ENCODE data around the gene CAMKV. TPM values are rescaled to one million over a fixed set of nuclear protein-coding genes. Genes with fewer than 3 reads are reported as not detected.

Gene CAMKV
- total and polyA plus RNA-seq, 2 of the 4 experiments (the other 2 are of a cell fraction) = not detected

GRCh38 chr3:49872801-49873281, 3.1 kb upstream of the CAMKV start:
- BruUV-seq (replicated peaks) = no TSS peak
- Histone ChIP-seq H4K8ac (ENCODE audit: low read depth in 2 of 2, low read length in 2 of 2) (no peak overlapping the region), H4K91ac (ENCODE audit: insufficient read depth, low read depth, low read length) (no peak overlapping the region), H3K27me3 (ENCODE audit: control insufficient read depth, insufficient read depth, low read length) (peaks cover 75% of the 10 kb centered on the region), H3K79me1 (ENCODE audit: low read depth in 1 of 2, low read length in 2 of 2) (no peaks in the 10 kb centered on the region), H2BK5ac (ENCODE audit: low read depth, low read length, poor library complexity, severe bottlenecking) (no peak overlapping the region), H3K9me3 (ENCODE audit: control insufficient read depth, insufficient read depth, low read length) (no peaks in the 10 kb centered on the region), H3K56ac (ENCODE audit: extremely low read depth, insufficient read depth, low read length) (no peak overlapping the region), H3K9ac (ENCODE audit: low read depth, low read length) (no peak overlapping the region), H3K4me2 (ENCODE audit: low read depth, low read length) (no peak overlapping the region), H3K27ac (ENCODE audit: insufficient read depth, low read length) (no peak overlapping the region), H3K23ac (ENCODE audit: low read depth, low read length) (no peak overlapping the region), H3K9me1 (ENCODE audit: insufficient read depth, low read length) (no peaks in the 10 kb centered on the region), H3K4ac (ENCODE audit: low read depth, low read length) (no peak overlapping the region), H2BK15ac (ENCODE audit: low read depth, low read length) (no peak overlapping the region), H3K4me1 (ENCODE audit: control insufficient read depth, insufficient read depth, low read length) (no peaks in the 10 kb centered on the region), H3K36me3 (ENCODE audit: control insufficient read depth, insufficient read depth, low read length) (no peaks in the 10 kb centered on the region), H3K14ac (replicated peaks; ENCODE audit: low read depth, low read length) (no peak overlapping the region), H2BK20ac (ENCODE audit: low read depth, low read length) (no peak overlapping the region), H2BK120ac (ENCODE audit: low read depth, low read length) (no peak overlapping the region), H2AK5ac (ENCODE audit: low read depth, low read length) (no peak overlapping the region), H4K5ac (ENCODE audit: low read depth, low read length) (no peak overlapping the region), H2AK9ac (replicated peaks; ENCODE audit: low read depth, low read length, poor library complexity) (no peak overlapping the region), H4K20me1 (ENCODE audit: insufficient read depth, low read length) (no peaks in the 10 kb centered on the region), H3K4me3 (ENCODE audit: insufficient read depth, low read depth, low read length) (no peak overlapping the region), H3K18ac (ENCODE audit: low read depth, low read length) (no peak overlapping the region), H2AFZ (replicated peaks; ENCODE audit: low read length, poor library complexity) (no peak overlapping the region)
- ChIA-PET CTCF (no interaction called here), POLR2A (ENCODE audit: unreplicated experiment) (no interaction called here)
- TF ChIP-seq MXI1 (IDR thresholded peaks at IDR 0.05; ENCODE audit: borderline replicate concordance, low read depth, low read length) (no peak), USF2 (IDR thresholded peaks at IDR 0.05; ENCODE audit: low read depth, low read length) (no peak), MAZ (IDR thresholded peaks at IDR 0.05; ENCODE audit: borderline replicate concordance, low read depth, low read length) (no peak), CTCF (conservative IDR thresholded peaks at IDR 0.05; ENCODE audit: low read depth, low read length) (no peak), RAD21 (IDR thresholded peaks at IDR 0.05; ENCODE audit: low read length) (no peak), CEBPB (IDR thresholded peaks at IDR 0.05; ENCODE audit: low read depth, low read length) (no peak), POLR2A (IDR thresholded peaks at IDR 0.05; ENCODE audit: low read depth, low read length) (no peak)
- dilution Hi-C loops (cut with HindIII; ENCODE audit: low sequenced_read_pairs, unreplicated experiment) = no loop called here
- in situ Hi-C loops (cut with MboI; ENCODE audit: low sequenced_read_pairs) = no loop called here
- ATAC-seq (ENCODE audit: low read depth) (no peak), DNase-seq (no peak)
- 79% methylated on average over 2 of the region's 4 CpGs; no CpG with 5 or more reads in 1 of the 2 experiments for WGBS, 2 experiments (ENCODE audit: extremely low coverage in 2 of 2, insufficient read length in 1 of 2)
- intact Hi-C loops (cut with micrococcal nuclease) = no loop called here
